ENCODE measurements around the gene STK31.
"Not testable (repeated sequence)": the region's sequence is repeated elsewhere in the genome, so short reads cannot be mapped to it uniquely, and the experiment has no call there.

Gene STK31, protein sequence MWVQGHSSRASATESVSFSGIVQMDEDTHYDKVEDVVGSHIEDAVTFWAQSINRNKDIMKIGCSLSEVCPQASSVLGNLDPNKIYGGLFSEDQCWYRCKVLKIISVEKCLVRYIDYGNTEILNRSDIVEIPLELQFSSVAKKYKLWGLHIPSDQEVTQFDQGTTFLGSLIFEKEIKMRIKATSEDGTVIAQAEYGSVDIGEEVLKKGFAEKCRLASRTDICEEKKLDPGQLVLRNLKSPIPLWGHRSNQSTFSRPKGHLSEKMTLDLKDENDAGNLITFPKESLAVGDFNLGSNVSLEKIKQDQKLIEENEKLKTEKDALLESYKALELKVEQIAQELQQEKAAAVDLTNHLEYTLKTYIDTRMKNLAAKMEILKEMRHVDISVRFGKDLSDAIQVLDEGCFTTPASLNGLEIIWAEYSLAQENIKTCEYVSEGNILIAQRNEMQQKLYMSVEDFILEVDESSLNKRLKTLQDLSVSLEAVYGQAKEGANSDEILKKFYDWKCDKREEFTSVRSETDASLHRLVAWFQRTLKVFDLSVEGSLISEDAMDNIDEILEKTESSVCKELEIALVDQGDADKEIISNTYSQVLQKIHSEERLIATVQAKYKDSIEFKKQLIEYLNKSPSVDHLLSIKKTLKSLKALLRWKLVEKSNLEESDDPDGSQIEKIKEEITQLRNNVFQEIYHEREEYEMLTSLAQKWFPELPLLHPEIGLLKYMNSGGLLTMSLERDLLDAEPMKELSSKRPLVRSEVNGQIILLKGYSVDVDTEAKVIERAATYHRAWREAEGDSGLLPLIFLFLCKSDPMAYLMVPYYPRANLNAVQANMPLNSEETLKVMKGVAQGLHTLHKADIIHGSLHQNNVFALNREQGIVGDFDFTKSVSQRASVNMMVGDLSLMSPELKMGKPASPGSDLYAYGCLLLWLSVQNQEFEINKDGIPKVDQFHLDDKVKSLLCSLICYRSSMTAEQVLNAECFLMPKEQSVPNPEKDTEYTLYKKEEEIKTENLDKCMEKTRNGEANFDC

DNA sequence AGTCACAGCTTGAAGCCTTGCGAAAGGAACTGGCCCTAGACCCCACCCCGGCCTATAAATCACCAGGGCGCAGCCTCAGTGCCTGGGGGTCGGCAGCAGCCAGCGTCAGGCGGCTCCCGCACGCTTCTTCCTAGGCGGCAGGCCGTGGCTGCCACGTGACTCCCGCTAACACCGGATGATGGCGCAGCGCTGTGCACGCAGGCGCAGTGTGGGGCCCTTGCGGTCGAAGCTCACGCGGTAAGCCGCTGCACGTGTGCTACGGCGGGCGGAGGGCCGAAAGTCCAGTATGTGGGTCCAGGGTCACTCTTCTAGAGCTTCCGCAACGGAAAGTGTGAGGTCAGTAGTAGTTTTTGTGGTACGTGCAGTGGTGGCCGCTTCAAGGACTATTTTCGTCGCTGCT, at the start of gene STK31:
TSS of gene STK31 (plus strand) at position 220 of the 400 bp plus-strand sequence. CDS start at position 287, 67 bp downstream.
- DNase-seq (ENCODE audit: extremely low read depth in 1 of 2, low read depth in 1 of 2): no peak

DNA sequence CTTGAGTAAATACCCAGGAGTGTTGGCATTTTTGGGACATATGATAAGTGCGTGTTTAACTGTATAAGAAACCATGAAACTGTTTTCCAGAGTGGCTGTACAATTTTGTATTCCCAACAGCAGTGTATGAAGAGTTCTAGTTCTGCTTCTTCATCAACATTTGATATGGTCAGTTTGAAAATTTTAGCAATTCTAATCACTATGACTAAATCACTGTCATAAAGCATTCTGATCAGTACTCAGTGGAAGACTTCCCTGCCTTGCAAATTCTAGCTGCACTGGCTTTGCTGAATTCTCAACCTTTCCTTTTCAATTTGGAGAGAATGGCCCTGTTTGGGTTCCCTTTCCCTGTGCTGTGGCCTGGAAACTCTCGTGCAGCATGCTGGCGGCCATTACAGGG, 48.6 kb upstream of the STK31 start:
- DNase-seq (ENCODE audit: extremely low read depth in 1 of 2, low read depth in 1 of 2): no peak

DNA sequence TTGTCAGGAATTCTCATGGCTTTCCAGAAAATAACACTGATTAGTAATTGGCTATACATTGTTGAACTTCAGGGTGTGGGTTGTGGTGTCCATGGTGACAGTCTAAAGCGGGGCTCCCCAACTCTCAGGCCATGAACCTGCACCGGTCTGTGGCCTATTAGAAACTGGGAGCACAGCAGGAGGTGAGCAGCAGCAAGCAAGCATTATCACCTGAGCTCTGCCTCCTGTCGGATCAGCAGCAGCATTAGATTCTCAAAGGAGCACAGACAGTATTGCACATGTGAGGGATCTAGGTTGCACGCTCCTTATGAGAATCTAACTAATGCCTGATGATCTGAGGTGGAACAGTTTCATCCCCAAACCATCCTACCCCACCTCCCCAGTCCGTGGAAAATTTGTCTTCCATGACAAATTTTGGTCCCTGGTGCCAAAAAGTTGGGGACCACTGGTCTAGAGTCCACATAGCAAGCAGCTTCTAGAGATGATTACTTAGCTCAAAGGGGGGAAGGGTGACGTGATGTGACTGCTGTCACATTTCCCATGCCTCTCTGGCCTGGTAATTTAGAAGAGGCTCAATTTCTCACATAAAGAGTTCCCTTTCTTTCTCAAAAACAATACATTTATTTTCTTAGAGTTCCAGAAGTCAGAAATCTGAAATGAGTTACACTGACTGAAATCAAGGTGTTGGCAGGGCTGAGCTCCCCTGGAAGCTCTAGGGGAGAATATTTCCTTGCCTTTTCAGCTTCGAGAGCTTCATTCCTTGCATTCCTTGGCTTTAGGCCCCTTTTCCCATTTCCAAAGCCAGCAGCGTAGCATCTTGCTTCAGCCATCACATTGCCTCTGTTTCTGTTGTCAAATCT, 47.7 kb upstream of the STK31 start:
- no peak for DNase-seq (ENCODE audit: extremely low read depth in 1 of 2, low read depth in 1 of 2)

DNA sequence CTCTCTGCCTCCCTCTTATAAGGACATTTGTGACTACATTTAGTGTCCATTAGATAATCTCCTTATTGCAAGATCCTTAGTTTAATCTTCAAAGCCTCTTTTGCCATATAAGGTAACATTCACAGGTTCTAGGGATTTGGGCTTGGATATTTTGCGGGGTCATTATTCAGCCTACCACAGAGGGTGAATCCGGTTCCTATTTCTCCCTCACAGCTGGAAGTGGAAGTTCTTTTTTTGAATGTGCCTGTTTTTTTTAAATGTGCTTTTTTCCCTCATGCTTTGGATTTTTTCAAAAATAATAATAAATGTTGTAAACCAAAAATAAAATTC, 47.1 kb upstream of the STK31 start:
- DNase-seq (ENCODE audit: extremely low read depth in 1 of 2, low read depth in 1 of 2): no peak

DNA sequence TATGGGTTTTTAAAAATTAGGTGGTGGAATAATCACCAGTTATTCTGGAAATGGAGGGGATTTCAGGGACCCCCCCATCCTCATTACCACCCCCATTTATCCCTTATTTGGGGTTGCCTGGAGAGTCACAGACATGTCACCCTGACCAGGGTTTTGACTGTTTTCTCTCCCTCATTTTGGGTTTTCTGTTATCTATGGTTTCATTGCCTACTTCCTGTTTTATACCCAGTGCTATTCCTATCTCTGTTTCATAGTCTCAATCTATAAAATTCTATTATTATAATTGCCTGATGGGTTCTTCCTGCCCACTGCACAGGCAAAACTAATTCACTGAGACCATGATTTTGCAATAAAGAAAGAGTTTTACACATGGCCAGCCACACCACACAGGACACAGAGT, 45.9 kb upstream of the STK31 start:
- DNase-seq (ENCODE audit: extremely low read depth in 1 of 2, low read depth in 1 of 2): no peak

DNA sequence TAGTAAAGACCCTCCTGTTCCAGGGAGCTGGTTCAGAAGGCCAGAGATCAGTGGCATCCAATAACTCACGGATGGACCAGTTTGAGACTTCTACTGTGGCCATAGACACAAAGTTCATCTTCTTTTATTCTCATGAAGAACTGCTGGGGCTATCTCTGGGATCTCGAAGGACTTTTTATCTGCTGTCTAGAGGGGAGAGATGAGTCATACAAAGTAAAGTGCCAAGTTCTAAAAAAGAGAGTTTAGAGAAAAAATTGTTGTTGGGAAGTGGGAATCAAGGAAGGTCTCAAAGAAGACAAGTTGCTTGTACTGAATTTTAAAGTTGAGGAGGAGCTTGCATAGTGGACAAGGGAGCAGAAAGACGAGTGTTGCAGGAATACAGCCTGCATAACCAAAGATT, 38.0 kb upstream of the STK31 start:
- DNase-seq (ENCODE audit: extremely low read depth in 1 of 2, low read depth in 1 of 2): no peak

DNA sequence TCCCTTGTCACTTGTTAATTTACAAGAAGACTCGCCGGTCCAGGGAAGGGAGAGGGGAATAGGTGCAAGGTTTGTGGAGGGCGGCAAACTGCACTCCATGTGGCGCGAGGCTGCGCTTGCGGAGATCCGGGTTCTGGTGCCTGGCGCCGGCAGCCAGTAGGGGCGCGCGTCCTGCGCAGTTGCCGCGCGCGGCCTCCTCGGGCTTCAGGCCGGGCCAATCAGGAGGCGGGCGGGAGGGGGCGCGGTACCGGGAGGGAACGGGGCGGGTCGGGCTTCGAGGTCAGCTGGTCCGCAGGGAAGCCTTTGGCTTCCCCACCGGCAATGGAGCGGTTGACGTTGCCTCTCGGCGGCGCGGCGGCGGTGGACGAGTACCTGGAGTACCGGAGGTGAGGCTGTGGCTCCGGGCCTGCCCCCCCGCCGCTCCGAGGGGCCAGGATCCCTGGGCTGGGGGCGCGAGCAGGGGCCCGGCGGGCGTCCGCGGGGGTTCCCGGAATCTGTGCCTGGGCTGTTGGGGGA, 30.1 kb upstream of the STK31 start, which contains the start of gene FAM221A:
TSS of gene FAM221A (plus strand) at position 302 of the 516 bp plus-strand sequence. CDS start at position 322, 20 bp downstream.
- peak; percentile 40 to 72 for DNase-seq (ENCODE audit: extremely low read depth in 1 of 2, low read depth in 1 of 2)

DNA sequence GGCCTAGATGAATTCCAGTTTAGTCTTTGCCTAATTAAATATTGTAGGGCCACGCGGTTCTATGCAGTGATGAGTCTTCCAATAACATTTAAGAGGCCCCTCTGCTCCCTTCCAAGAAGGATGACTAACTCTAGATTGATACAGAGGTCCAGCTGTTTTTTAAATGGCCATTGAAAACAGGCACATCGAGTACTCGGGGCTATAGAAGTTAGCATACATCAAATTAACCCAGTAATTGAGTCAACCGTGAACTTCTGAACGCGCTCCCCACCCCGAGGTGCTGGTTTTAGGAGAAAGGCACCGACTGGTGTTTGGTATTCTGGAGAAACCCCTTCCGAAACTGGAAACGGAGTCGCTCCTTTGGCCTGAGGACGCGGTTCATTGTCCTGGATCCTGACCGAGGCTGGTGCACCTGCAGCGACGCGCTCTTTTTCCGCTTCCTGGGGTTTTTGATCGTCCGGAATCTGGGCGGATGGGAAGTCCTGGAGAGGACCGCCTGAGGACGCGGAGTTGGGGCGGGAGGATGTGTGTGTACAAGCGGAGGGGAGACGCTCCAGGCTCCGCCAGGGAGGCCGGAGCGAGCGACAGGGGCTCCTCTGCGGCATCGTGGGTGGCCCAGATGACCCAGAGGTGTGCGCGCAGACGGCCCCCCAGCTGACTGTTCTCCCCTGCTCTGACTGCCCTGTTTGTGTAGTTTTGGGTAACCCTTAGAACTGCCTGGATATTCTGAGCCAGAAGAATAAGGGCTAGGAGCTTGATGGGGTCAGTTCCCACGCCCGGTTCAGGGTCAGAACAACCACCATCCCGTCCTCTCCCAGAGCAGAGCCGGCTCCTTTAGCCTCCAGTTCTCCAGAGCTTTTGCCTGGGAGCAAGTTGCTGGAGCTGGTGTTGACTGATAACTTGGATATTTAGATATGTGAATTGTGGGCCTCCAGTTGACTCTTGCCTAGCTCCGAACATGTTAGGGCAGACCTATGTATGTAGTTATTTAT, 29.3 kb upstream of the STK31 start:
- no peak for DNase-seq (ENCODE audit: extremely low read depth in 1 of 2, low read depth in 1 of 2)

DNA sequence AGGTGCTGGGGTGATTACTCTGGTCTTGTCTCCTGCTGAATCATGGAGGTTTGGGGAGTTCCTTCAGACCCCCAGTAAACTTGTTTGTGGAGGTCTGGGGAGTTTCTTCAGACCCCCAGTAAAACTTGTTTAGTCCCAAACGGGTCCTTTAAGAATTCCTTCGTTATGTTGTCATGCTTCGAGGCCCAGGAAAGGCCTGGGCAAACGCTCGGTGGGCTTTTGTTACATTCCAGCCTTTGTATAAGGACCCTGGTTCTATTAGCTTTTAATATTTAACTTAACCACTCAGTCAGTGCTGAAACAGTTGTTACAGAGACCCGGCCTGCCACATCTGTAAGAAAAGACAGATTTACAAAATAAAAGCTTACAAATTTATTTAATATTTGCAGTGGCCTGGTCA, 26.0 kb upstream of the STK31 start:
- DNase-seq (ENCODE audit: extremely low read depth in 1 of 2, low read depth in 1 of 2): not testable (repeated sequence)

DNA sequence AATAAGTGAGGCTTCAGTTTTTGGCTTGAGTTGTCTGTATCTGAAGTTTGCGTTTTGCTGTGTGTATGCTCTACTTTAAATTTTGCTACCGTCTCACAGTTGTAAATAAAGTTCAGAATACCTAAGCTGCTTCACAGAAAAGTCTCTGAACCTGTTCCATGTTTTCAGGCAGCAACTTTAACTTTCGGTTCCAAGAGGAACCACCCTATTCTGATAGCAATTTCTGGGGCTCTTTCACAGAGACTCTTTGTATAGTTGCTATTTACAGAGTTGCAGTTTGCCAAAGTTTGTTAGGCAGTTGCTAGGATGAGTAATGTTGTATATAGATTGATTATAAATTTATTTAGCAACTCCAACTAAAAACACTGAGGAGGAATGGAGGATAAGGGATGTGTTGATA, 24.3 kb upstream of the STK31 start:
- DNase-seq (ENCODE audit: extremely low read depth in 1 of 2, low read depth in 1 of 2): no peak

DNA sequence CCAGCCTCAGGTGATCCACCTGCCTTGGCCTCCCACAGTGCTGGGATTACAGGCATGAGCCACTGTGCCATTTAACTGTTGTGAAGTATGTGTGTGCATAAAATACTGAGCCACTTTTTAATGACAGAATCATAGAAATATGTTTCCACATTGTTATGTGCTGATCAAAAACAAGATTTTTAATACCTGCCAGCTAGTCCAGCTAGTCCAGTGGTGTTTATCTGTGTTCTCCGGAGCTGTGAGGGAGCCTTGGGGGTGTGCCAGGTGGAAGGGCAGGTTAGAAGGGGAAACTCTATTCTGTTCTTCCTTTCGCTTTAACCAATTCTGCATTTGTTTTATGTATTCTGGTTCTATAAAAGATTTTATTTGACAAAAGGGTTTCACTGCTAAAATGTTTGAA, 23.0 kb upstream of the STK31 start:
- DNase-seq (ENCODE audit: extremely low read depth in 1 of 2, low read depth in 1 of 2): no peak

DNA sequence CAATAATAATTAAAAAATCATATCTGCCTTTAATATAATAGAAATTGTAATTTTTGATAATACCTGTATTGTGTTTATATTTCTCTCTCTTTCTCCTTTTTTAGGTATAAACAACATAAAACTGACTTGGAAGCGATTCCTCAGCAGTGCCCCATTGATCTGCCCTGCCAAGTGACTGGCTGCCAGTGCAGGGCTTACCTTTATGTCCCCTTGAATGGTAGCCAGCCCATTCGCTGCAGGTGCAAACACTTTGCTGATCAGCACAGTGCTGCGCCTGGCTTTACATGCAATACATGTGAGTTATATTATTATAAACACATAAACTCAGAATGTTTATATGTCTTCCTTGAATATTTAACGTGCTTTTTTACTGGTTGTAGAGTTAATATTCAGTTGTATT, 20.9 kb upstream of the STK31 start:
- DNase-seq (ENCODE audit: extremely low read depth in 1 of 2, low read depth in 1 of 2): no peak

DNA sequence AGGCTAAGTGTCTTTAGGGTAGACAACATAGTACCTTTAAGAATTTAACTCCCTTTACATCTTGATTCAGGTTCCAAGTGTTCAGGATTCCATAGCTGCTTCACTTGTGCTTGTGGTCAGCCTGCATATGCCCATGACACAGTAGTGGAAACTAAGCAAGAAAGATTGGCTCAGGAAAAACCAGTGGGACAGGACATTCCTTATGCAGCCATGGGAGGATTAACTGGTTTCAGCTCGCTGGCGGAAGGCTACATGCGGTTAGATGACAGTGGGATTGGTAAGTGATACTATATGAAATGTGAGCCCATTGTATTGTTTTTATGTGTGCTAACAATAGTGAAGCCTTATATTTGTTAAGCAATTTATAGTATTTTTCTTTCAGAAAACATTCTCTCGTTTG, 18.7 kb upstream of the STK31 start:
- DNase-seq (ENCODE audit: extremely low read depth in 1 of 2, low read depth in 1 of 2): no peak

DNA sequence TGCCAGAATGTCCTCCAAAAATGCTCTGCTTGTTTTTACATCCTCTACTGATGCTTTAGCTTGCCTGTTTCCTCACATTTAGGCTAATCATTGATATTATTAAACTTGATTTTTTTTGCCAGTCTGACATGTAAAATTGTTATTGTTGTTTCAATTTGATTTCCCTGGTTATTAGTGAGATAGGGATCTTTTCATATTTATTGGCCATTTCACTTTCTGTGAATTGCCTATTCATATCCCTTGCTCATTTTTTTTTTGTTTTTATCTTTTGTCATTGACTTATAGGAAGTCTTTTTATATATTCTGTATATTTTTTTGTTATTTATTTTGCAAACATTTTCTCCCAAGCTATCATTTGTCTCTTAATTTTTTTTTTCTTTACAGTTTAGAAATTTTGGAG, 16.8 kb upstream of the STK31 start:
- DNase-seq (ENCODE audit: extremely low read depth in 1 of 2, low read depth in 1 of 2): no peak

DNA sequence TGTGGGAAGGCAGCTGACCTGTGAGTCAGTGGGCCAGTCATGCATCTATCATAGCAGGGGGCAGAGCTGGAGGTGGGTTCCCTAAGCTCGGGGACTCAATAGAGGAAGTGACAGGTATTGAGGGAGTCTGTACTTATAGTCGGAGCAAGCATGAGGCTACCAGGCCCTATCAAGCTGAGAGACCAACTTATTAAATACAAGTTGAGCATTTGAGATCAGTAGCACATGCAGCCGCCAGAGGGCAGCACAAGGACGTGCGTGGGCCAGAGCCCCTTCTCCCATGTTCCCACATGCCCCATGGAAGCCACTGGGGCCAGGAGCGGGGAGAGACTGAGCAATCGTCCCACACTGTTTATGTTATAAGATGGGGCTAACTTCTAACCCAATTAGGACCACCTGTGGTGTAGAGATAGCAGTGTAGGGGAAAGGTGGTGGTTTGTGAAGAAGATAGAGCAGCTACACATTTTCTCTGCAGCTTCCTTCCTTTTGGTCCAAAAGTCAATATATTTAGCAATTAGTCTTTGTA, 13.0 kb upstream of the STK31 start:
- DNase-seq (ENCODE audit: extremely low read depth in 1 of 2, low read depth in 1 of 2): peak in 1 of 2 donors; percentile 48

DNA sequence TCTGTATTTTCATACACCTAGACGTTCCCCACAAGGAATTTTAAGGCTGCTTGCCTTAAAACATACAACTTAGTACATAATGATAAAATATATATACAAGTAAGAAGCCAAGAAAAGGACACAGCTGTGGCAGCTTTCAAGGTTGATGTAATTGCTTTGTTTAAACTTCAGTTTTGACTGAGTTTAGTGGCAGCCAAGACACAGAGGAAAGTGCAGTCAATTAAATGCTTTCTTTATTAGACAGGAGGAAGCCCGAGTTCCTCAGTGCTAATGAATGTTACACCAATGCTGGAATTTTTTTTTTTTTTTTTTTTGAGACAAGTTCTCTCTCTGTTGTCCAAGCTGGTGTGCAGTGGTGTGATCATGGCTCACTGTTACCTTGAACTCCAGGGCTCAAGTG, 11.2 kb upstream of the STK31 start:
- no peak for DNase-seq (ENCODE audit: extremely low read depth in 1 of 2, low read depth in 1 of 2)

DNA sequence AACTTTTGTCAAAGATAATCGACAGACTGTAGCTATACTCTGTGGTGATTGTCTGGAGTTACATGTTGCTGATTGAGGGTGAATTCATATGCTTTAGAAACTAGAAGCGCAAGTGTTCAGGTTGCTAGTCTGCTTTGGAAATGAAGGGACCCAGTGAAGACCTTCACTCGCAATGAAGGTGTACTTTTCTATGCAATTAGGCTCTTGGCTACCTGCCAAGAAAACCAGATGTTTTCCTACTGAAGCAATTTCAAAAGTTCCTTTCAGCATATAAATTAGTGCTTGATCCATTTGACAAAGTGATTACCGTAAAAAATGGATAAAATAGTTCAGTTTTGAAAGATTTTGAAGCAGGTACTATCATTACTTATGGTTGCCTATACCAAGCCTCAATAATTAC, 10.0 kb upstream of the STK31 start:
- DNase-seq (ENCODE audit: extremely low read depth in 1 of 2, low read depth in 1 of 2): no peak

DNA sequence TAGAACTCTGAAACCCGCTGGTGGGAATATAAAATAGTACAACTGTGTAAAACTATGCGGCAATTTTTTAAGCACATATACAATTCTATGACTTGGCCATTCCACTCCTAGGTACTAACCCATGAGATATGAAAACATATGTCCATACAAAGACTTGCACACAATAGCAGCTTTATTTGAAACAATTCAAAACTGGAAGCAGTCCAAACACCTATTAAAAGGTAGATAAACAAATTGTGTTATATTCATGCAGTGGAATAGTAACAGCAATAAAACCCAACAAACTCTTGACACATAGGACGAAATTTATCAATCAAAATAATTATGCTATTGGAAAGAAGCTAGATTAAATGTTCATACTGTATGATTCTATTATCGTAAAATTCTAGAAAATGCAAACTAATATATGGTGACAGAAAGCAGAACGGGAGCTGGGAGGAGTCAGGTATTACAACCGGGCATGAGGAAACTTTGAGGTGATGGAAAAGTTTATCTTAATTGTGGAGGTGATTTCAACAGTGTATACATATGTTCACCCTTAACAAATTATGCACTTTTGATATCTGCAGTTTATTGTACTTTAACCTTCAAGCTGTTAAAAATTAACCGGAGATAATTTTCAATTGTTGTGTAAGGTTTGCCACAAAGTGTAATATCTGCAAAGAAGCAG, 803 bp upstream of the STK31 start:
- no peak for DNase-seq (ENCODE audit: extremely low read depth in 1 of 2, low read depth in 1 of 2)
